H1 (cell line): Measurements from ENCODE around the gene PITPNB. TPM values are rescaled to one million over a fixed set of nuclear protein-coding genes. Genes with fewer than 3 reads are reported as not detected.
A peak's percentile ranks its signal among the peaks of the same experiment; 100 is the strongest.

Source experiments
- ASH2L ChIP-seq: fragments of 200-600, 300-600 bp; sonication (generic); IDR thresholded peaks from one replicate; pipeline ENCODE4 v1.7.1; 2017; ENCODE audit warnings: low read length
- EGR1 ChIP-seq: IDR thresholded peaks from 2 replicates; pipeline ENCODE4 v1.6.1; 2011; ENCODE audit warnings: low read depth, low read length, borderline replicate concordance
- GTF2F1 ChIP-seq: IDR thresholded peaks from 2 replicates; pipeline ENCODE4 v1.6.1; 2012; ENCODE audit warnings: low read depth, low read length, improper control_type of control experiment, borderline replicate concordance
- HDAC6 ChIP-seq: IDR thresholded peaks from one replicate; pipeline ENCODE4 v1.7.1; 2012; ENCODE audit warnings: low read depth, mild to moderate bottlenecking, inconsistent platforms, low read length, moderate library complexity
- KDM4A ChIP-seq: IDR thresholded peaks from one replicate; pipeline ENCODE4 v1.7.1; 2012; ENCODE audit warnings: low read depth, mild to moderate bottlenecking, moderate library complexity, low read length, inconsistent platforms; ENCODE audit not compliant: severe bottlenecking
- NANOG ChIP-seq: IDR thresholded peaks from 2 replicates; pipeline ENCODE4 v1.6.1; 2011; ENCODE audit warnings: low read length, low read depth, mild to moderate bottlenecking, inconsistent platforms; ENCODE audit not compliant: insufficient read depth, poor library complexity, severe bottlenecking
- NRF1 ChIP-seq: IDR thresholded peaks from 2 replicates; pipeline ENCODE4 v1.6.1; 2011; ENCODE audit warnings: mild to moderate bottlenecking, low read depth, low read length, improper control_type of control experiment
- PHF8 ChIP-seq: fragments of 200-600 bp; sonication (generic); conservative IDR thresholded peaks from 2 replicates; pipeline ENCODE4 v1.7.1; 2012; ENCODE audit warnings: low read depth, mild to moderate bottlenecking, inconsistent platforms, low read length, moderate library complexity
- POLR2A ChIP-seq, 2 experiments: IDR thresholded peaks; 1 replicate in 1 of 2; 2 replicates in 1 of 2; pipeline ENCODE4 v1.6.1; 2011; ENCODE audit warnings: low read depth in 2 of 2, low read length in 2 of 2, mild to moderate bottlenecking in 2 of 2; ENCODE audit errors: control extremely low read depth in 1 of 2
- POLR2AphosphoS5 ChIP-seq: IDR thresholded peaks from 2 replicates; pipeline ENCODE4 v1.6.1; 2011; ENCODE audit warnings: low read depth, low read length
- RAD21 ChIP-seq, 2 experiments: IDR thresholded peaks in 1 of 2; conservative IDR thresholded peaks in 1 of 2; 2 replicates each; pipeline ENCODE4 v1.6.1; 2011; ENCODE audit warnings: low read depth in 2 of 2, low read length in 2 of 2, improper control_type of control experiment in 1 of 2, inconsistent platforms in 1 of 2, mild to moderate bottlenecking in 1 of 2, moderate library complexity in 1 of 2
- RBBP5 ChIP-seq: IDR thresholded peaks from 2 replicates; pipeline ENCODE4 v1.7.1; 2012; ENCODE audit warnings: low read depth, mild to moderate bottlenecking, inconsistent platforms, low read length, moderate library complexity, borderline replicate concordance
- SIN3A ChIP-seq, 2 experiments: IDR thresholded peaks in 1 of 2; conservative IDR thresholded peaks in 1 of 2; 2 replicates each; pipeline ENCODE4 v1.6.1; 2011 to 2012; ENCODE audit warnings: low read length in 2 of 2, improper control_type of control experiment in 1 of 2, low read depth in 1 of 2, mild to moderate bottlenecking in 1 of 2
- SP1 ChIP-seq: IDR thresholded peaks from 2 replicates; pipeline ENCODE4 v1.6.1; 2011; ENCODE audit warnings: low read depth, low read length
- SP4 ChIP-seq: IDR thresholded peaks from 2 replicates; pipeline ENCODE4 v1.6.1; 2012; ENCODE audit warnings: low read length, inconsistent platforms
- SRF ChIP-seq: IDR thresholded peaks from 2 replicates; pipeline ENCODE4 v1.6.1; 2011; ENCODE audit warnings: mild to moderate bottlenecking, low read depth, low read length, moderate library complexity
- TCF12 ChIP-seq: IDR thresholded peaks from 2 replicates; pipeline ENCODE4 v1.6.1; 2011; ENCODE audit warnings: low read depth, mild to moderate bottlenecking, low read length
- ZNF274 ChIP-seq: IDR thresholded peaks from 2 replicates; pipeline ENCODE4 v1.7.0; 2012; ENCODE audit warnings: low read length, borderline replicate concordance; ENCODE audit errors: extremely low read depth
- polyA plus RNA-seq, 7 experiments: library from polyadenylated mRNA; depleted of rRNA in 3 of 7; stranded (reverse) in 5 of 7; unstranded in 2 of 7; fragments of >200 nt in 5 of 7; fragments of 200-250 nt in 2 of 7; gene quantifications; 1 replicate in 5 of 7; 2 replicates in 1 of 7; 4 replicates in 1 of 7; pipeline versions ENCODE4 v1.2.1 to v1.2.3, GENCODE V29; 2011 to 2013; ENCODE audit warnings: missing spikeins in 2 of 7, mixed read lengths in 2 of 7
- total RNA-seq: library from RNA; stranded (reverse); fragmentation: NEBNext Ultra II Directional; extraction: Animal tissue kit (Norgen Biotek cat#: 25700); gene quantifications from 2 replicates; pipeline ENCODE4 v1.2.1, GENCODE V29; 2021
- TF ChIP-seq, protein P1 (sequence below): IDR thresholded peaks from 2 replicates; pipeline ENCODE4 v1.6.1; 2011; ENCODE audit warnings: low read depth, mild to moderate bottlenecking, low read length; ENCODE audit not compliant: insufficient read depth
- TF ChIP-seq, protein P2 (sequence below): IDR thresholded peaks from 2 replicates; pipeline ENCODE4 v1.6.1; 2012; ENCODE audit warnings: inconsistent platforms
- TF ChIP-seq, protein P3 (sequence below): IDR thresholded peaks from 2 replicates; pipeline ENCODE4 v1.6.1; 2012; ENCODE audit warnings: low read length, inconsistent platforms

The PITPNB gene
- total and polyA plus RNA-seq, 2 of the 8 experiments (the other 6 are each of a cell fraction or from before 2014, with no cell fraction given): 24.6 to 89.3 TPM

DNA sequence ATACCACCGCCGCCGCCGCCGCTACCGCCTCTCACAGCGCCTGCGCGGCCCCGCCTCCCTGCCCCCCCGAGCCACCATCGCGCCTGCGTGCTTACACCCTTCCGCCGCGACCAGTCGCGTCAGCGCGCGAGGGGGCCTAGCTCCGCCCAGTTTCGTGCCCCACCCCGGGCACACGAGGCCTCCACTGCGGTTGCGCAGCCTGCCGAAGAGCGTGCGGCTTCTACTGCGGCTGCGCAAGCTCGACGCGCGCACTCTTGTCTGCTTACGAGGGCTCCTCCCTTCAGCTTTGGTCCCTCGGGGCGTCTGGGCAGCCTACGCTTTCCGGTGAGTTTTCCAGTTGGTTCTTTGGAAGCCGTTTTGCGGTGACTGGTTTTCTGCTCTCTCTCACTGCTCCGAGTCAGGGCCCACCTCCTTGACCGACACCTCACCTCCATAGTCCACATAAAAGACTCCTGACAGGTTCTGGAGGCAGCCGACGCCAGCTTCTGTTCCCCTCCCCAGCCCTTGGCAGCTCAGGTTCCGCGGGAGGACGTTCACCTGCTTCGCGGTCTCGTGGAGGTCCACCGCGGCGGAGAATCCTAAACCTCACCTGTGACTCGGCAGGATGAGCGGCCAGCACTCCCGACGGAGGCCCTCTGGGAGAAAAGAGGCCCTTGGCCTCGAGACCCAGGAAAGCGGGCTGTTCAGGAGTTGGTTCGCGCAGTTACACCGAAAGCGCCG lies at the start of gene PITPNB (continued):
- no peak for TF ChIP-seq NANOG
- no peak for TF ChIP-seq SP1
- TF ChIP-seq HDAC6: no peak
- TF ChIP-seq, protein P1, sequence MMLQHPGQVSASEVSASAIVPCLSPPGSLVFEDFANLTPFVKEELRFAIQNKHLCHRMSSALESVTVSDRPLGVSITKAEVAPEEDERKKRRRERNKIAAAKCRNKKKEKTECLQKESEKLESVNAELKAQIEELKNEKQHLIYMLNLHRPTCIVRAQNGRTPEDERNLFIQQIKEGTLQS: peak; percentile 44; the same call in 1 of the 2 replicates
- peak in 1 of 2 experiments; percentile 32; a peak in 1 of 4 replicates for TF ChIP-seq SIN3A (conservative IDR thresholded peaks at IDR 0.05 in 1 of 2, IDR thresholded peaks at IDR 0.05 in 1 of 2; ENCODE audit: low read depth in 1 of 2, low read length in 2 of 2)
- TF ChIP-seq PHF8: peak; percentile 43; the same call in 1 of the 2 replicates
- no peak for TF ChIP-seq TCF12
- TF ChIP-seq NRF1: peak; percentile 100
- no peak for TF ChIP-seq EGR1
- TF ChIP-seq SP4: peak; percentile 83; the same call in 1 of the 2 replicates
- TF ChIP-seq, protein P2, sequence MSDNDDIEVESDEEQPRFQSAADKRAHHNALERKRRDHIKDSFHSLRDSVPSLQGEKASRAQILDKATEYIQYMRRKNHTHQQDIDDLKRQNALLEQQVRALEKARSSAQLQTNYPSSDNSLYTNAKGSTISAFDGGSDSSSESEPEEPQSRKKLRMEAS: peak; percentile 47; the same call in 1 of the 2 replicates
- TF ChIP-seq ASH2L: peak; percentile 94
- TF ChIP-seq POLR2A (IDR thresholded peaks at IDR 0.05; ENCODE audit: control extremely low read depth in 1 of 2, low read depth in 2 of 2, low read length in 2 of 2): peak; percentile 27 to 61; a peak in 2 of 3 replicates
- no peak for TF ChIP-seq RAD21 (IDR thresholded peaks at IDR 0.05 in 1 of 2, conservative IDR thresholded peaks at IDR 0.05 in 1 of 2; ENCODE audit: low read depth in 2 of 2, low read length in 2 of 2)
- no peak for TF ChIP-seq ZNF274
- 0 out of 2 replicates have a peak, but pooled peaks have one; percentile 29 for TF ChIP-seq SRF
- peak; percentile 48 for TF ChIP-seq POLR2AphosphoS5
- TF ChIP-seq, protein P3, sequence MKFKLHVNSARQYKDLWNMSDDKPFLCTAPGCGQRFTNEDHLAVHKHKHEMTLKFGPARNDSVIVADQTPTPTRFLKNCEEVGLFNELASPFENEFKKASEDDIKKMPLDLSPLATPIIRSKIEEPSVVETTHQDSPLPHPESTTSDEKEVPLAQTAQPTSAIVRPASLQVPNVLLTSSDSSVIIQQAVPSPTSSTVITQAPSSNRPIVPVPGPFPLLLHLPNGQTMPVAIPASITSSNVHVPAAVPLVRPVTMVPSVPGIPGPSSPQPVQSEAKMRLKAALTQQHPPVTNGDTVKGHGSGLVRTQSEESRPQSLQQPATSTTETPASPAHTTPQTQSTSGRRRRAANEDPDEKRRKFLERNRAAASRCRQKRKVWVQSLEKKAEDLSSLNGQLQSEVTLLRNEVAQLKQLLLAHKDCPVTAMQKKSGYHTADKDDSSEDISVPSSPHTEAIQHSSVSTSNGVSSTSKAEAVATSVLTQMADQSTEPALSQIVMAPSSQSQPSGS: no peak
- no peak for TF ChIP-seq GTF2F1
- peak; percentile 90 for TF ChIP-seq KDM4A
- peak; percentile 69 for TF ChIP-seq RBBP5
- TF ChIP-seq, all 59 proteins: peak for 15
